ENCODE results near the gene HMGN4. TPM values are rescaled to one million over a fixed set of nuclear protein-coding genes. Genes with fewer than 3 reads are reported as not detected.
A peak's percentile ranks its signal among the peaks of the same experiment; 100 is the strongest.

HMGN4 gene
- total and polyA plus RNA-seq, 2 donors (not counting 3 experiments of a cell fraction or from before 2014, with no cell fraction given), result 13.1 to 36.9 TPM

DNA sequence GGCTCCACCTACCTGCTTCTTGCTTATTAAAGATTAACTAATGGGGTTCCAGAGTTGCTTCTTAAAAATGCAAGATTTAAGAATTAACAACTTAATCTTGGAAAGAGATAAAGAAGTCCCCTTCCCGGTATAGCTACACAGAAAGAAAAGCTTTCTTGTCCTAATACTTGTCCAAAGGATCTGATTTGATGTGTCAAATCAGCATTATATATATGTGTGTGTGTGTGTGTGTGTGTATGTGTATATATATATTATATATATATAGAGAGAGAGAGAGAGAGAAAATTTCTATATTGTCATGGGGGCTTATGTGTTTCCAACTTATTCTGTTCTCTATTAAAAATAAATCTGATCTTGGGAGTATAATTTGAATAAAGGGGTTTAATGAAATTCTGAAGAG is 4.6 kb upstream of the HMGN4 start:
- H4K20me1 ChIP-seq (replicated peaks; ENCODE audit: control insufficient read depth, extremely low read depth, insufficient read depth, low read length), result no peaks in the 10 kb centered on the region
- peak overlapping the region; percentile 65 to 74 (median 65) for H3K4me3 ChIP-seq (replicated peaks in 1 of 3; ENCODE audit: insufficient read depth in 1 of 3, low read depth in 1 of 3, low read length in 3 of 3)
- H3K9ac ChIP-seq (replicated peaks; ENCODE audit: extremely low read depth, insufficient read depth, low read length), result peak overlapping the region; percentile 46
- DNase-seq (ENCODE audit: low read depth, low spot score) (no peak), FAIRE-seq (no peak)
- intact Hi-C loops (cut with micrococcal nuclease) (loop anchor here (1.0 to 5.0 kb wide), 3 partner anchors 12 to 111 kb away; no protein-coding TSS in a partner anchor), dilution Hi-C loops (cut with MboI; ENCODE audit: extremely low pct_ligation_motif_present, low sequenced_read_pairs) (loop anchor here (25.0 kb wide), 1 partner anchor 196 kb away; no protein-coding TSS in a partner anchor)
- ChIA-PET CTCF (interaction anchor here (0.9 to 2.0 kb wide), 8 partner anchors 12 to 211 kb away, joined by 3 to 21 read pairs (median 6); partner anchors contain the start of gene BTN2A2), POLR2A (interaction anchor here (1.7 kb wide), 1 partner anchor 60 kb away, joined by 4 read pairs; no protein-coding TSS in a partner anchor)
- H3K9me1 ChIP-seq (replicated peaks; ENCODE audit: control insufficient read depth, extremely low read depth, insufficient read depth, low read length), result no peaks in the 10 kb centered on the region
- H3K27me3 ChIP-seq (ENCODE audit: control insufficient read depth in 2 of 2, insufficient read depth in 2 of 2, low read length in 2 of 2), result no peaks in the 10 kb centered on the region
- H3K9me3 ChIP-seq (replicated peaks; ENCODE audit: control insufficient read depth, insufficient read depth, low read length), result no peaks in the 10 kb centered on the region
- TF ChIP-seq POLR2AphosphoS5 (IDR thresholded peaks at IDR 0.05; ENCODE audit: insufficient read depth, low read depth, low read length) (no peak), GATA2 (IDR thresholded peaks at IDR 0.05; ENCODE audit: insufficient read depth, insufficient read length, low read depth, low read length) (no peak), MYC (IDR thresholded peaks at IDR 0.05; ENCODE audit: low read depth, low read length) (no peak), FOS (IDR thresholded peaks at IDR 0.05; ENCODE audit: borderline replicate concordance, insufficient read depth, low read length) (no peak)
- TF ChIP-seq, protein P1, sequence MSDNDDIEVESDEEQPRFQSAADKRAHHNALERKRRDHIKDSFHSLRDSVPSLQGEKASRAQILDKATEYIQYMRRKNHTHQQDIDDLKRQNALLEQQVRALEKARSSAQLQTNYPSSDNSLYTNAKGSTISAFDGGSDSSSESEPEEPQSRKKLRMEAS (IDR thresholded peaks at IDR 0.05; ENCODE audit: insufficient read depth, insufficient read length), result no peak
- BruUV-seq (replicated peaks), result no TSS peak
- no peaks in the 10 kb centered on the region for H3K36me3 ChIP-seq (ENCODE audit: control insufficient read depth in 2 of 2, extremely low read depth in 1 of 2, insufficient read depth in 2 of 2, low read length in 2 of 2)
- peak overlapping the region; percentile 4 for H3K27ac ChIP-seq (ENCODE audit: insufficient read depth, low read depth, low read length)
- H3K4me1 ChIP-seq (ENCODE audit: control insufficient read depth, extremely low read depth, insufficient read depth, low read length), result peaks cover 14% of the 10 kb centered on the region
- peak overlapping the region; percentile 89 for H3K4me2 ChIP-seq (ENCODE audit: insufficient read depth, low read length)
- H3K79me2 ChIP-seq (ENCODE audit: control insufficient read depth, insufficient read depth, low read length), result peaks cover 2% of the 10 kb centered on the region
- H2AFZ ChIP-seq (ENCODE audit: low read depth, low read length), result peak overlapping the region; percentile 99

DNA sequence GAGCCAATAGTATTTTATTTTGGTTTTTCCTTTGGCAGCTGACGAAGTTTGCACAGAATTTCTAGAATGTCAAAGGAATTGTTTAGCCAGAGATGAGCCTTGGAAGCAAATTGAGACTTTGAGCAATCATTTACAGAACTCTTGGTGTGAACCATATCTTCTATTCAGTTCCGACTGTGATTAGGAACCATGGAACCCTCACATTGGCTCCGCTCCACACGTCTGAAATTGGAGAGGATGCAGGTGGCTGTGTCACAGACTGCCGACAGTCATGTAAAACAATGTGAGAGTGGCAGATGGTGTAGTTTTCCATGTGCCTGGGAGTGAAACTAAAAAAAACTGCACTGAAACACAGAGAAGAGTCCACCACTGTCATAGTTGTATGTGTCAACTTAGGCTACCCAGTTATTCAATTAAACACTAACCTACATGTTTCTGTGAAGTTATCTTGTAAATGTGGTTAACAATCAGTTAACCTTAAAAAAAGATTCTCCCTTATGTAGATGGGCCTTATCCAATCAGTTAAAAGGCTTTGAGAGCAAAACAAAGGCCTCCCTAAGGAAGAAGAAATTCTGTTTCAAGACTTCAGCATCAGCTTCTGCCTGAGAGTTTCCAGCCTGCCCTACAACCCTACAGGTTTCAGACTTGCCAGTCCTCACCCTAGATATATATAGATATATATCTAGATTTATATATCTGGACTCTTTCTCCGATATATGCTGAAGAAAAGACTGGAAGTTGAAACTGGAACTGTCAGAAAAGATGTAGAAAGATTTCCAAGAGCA is 3.3 kb upstream of the HMGN4 start:
- FAIRE-seq, result no peak
- H4K20me1 ChIP-seq (replicated peaks; ENCODE audit: control insufficient read depth, extremely low read depth, insufficient read depth, low read length), result no peaks in the 10 kb centered on the region
- POLR2A ChIA-PET, result no interaction called here
- no peaks in the 10 kb centered on the region for H3K27me3 ChIP-seq (ENCODE audit: control insufficient read depth in 2 of 2, insufficient read depth in 2 of 2, low read length in 2 of 2)
- H3K9ac ChIP-seq (replicated peaks; ENCODE audit: extremely low read depth, insufficient read depth, low read length), result no peak overlapping the region
- no peak for DNase-seq (ENCODE audit: low read depth, low spot score)
- H3K9me3 ChIP-seq (replicated peaks; ENCODE audit: control insufficient read depth, insufficient read depth, low read length), result no peaks in the 10 kb centered on the region
- CTCF ChIA-PET, result no interaction called here
- no peaks in the 10 kb centered on the region for H3K9me1 ChIP-seq (replicated peaks; ENCODE audit: control insufficient read depth, extremely low read depth, insufficient read depth, low read length)
- dilution Hi-C loops (cut with MboI; ENCODE audit: extremely low pct_ligation_motif_present, low sequenced_read_pairs) (loop anchor here (25.0 kb wide), 1 partner anchor 198 kb away; no protein-coding TSS in a partner anchor), intact Hi-C loops (cut with micrococcal nuclease) (loop anchor here (5.0 kb wide), 1 partner anchor 113 kb away; no protein-coding TSS in a partner anchor)
- no peak overlapping the region for H3K27ac ChIP-seq (ENCODE audit: insufficient read depth, low read depth, low read length)
- TF ChIP-seq GATA2 (IDR thresholded peaks at IDR 0.05; ENCODE audit: insufficient read depth, insufficient read length, low read depth, low read length), result no peak
- H3K36me3 ChIP-seq (ENCODE audit: control insufficient read depth in 2 of 2, extremely low read depth in 1 of 2, insufficient read depth in 2 of 2, low read length in 2 of 2), result no peaks in the 10 kb centered on the region
- peaks cover 15% of the 10 kb centered on the region for H3K79me2 ChIP-seq (ENCODE audit: control insufficient read depth, insufficient read depth, low read length)
- H3K4me2 ChIP-seq (ENCODE audit: insufficient read depth, low read length), result no peak overlapping the region
- peak overlapping the region; percentile 8 for H2AFZ ChIP-seq (ENCODE audit: low read depth, low read length)
- H3K4me3 ChIP-seq (replicated peaks in 1 of 3; ENCODE audit: insufficient read depth in 1 of 3, low read depth in 1 of 3, low read length in 3 of 3), result no peak overlapping the region
- no TSS peak for BruUV-seq (replicated peaks)
- peaks cover 21% of the 10 kb centered on the region for H3K4me1 ChIP-seq (ENCODE audit: control insufficient read depth, extremely low read depth, insufficient read depth, low read length)
